Activated CD4-positive, alpha-beta memory T cell treated with anti-CD3 and anti-CD28 coated beads for 36 hours (primary cell): ENCODE data around the gene ADRA2B. TPM values are rescaled to one million over a fixed set of nuclear protein-coding genes. Genes with fewer than 3 reads are reported as not detected.

Experiments used
- CTCF ChIA-PET: fragments of 350-600 bp; sonication (Branson Sonifier 250); formaldehyde crosslinking; loops from one replicate; lab custom pipeline; 2021; ENCODE audit warnings: antibody characterized with exemption, inconsistent platforms; lab: Charles Lee
- POLR2A ChIA-PET: fragments of 350-600 bp; sonication (Branson Sonifier 250); formaldehyde crosslinking; loops from one replicate; lab custom pipeline; 2021; ENCODE audit warnings: antibody characterized with exemption; lab: Charles Lee
- DNase-seq: peaks from one replicate; pipeline ENCODE4 v3.0.0-alpha.2; 2020
- H3K27ac Mint-ChIP-seq: one replicate; pipeline ENCODE4 v1.8.0; 2021; ENCODE audit warnings: mixed read lengths
- H3K27me3 Mint-ChIP-seq: one replicate; pipeline ENCODE4 v1.8.0; 2021; ENCODE audit warnings: mixed read lengths
- H3K36me3 Mint-ChIP-seq: one replicate; pipeline ENCODE4 v1.8.0; 2021; ENCODE audit warnings: mixed read lengths
- H3K4me1 Mint-ChIP-seq: one replicate; pipeline ENCODE4 v1.8.0; 2021; ENCODE audit warnings: low read depth, mixed read lengths
- H3K4me3 Mint-ChIP-seq: one replicate; pipeline ENCODE4 v1.8.0; 2021; ENCODE audit warnings: mild to moderate bottlenecking, mixed read lengths
- H3K9me3 Mint-ChIP-seq: one replicate; pipeline ENCODE4 v1.8.0; 2021; ENCODE audit warnings: mixed read lengths
- intact Hi-C: fragments of 100-400 bp; cut with micrococcal nuclease; formaldehyde crosslinking; loops from one replicate; pipeline ENCODE4 v1.15.1; 2023
- total RNA-seq, 2 experiments: library from RNA; stranded (reverse); gene quantifications; one replicate each; pipeline ENCODE4 v1.2.3, GENCODE V29; 2021

ADRA2B gene
- total RNA-seq, 2 experiments from 2014 or later: 0.21 to 0.36 TPM

DNA sequence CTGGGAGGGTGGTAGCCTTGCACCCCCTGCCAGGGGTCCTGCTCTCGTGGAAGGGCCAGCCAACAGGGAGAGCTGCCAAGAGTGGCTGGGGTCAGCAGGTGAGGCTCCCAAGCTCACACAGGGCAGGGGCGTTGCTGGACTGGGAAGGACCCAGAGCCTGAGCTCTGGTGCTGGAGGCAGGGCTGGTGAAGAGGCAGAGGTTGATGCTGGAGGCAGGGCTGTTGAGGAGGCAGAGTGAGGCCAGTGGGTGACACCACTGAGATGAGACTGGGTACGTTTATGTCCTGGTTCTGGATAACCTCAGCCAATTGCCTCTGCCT, 7.0 kb downstream of the ADRA2B start:
- H3K4me1 Mint-ChIP-seq: no peaks in the 10 kb centered on the region
- peaks cover 14% of the 10 kb centered on the region for H3K9me3 Mint-ChIP-seq
- peaks cover 6% of the 10 kb centered on the region for H3K36me3 Mint-ChIP-seq
- intact Hi-C loops: no loop called here
- H3K27ac Mint-ChIP-seq: no peak overlapping the region
- DNase-seq: no peak
- H3K4me3 Mint-ChIP-seq: no peak overlapping the region
- CTCF ChIA-PET: no interaction called here
- H3K27me3 Mint-ChIP-seq: no peaks in the 10 kb centered on the region
- POLR2A ChIA-PET: no interaction called here

GRCh38 chr2:96108541-96109360, 7.6 kb downstream of the ADRA2B start:
- no peak for DNase-seq
- no peaks in the 10 kb centered on the region for H3K27me3 Mint-ChIP-seq
- intact Hi-C loops: no loop called here
- peaks cover 6% of the 10 kb centered on the region for H3K36me3 Mint-ChIP-seq
- H3K27ac Mint-ChIP-seq: no peak overlapping the region
- no peaks in the 10 kb centered on the region for H3K4me1 Mint-ChIP-seq
- H3K4me3 Mint-ChIP-seq: no peak overlapping the region
- ChIA-PET CTCF (interaction anchor here (1.6 to 1.7 kb wide), 2 partner anchors 8 to 85 kb away, joined by 5 read pairs; partner anchors contain the start of gene ADRA2B), POLR2A (no interaction called here)
- H3K9me3 Mint-ChIP-seq: peaks cover 14% of the 10 kb centered on the region

GRCh38 chr2:96108151-96108540, 8.2 kb downstream of the ADRA2B start:
- H3K27ac Mint-ChIP-seq: no peak overlapping the region
- intact Hi-C loops: no loop called here
- peaks cover 14% of the 10 kb centered on the region for H3K9me3 Mint-ChIP-seq
- H3K36me3 Mint-ChIP-seq: peaks cover 6% of the 10 kb centered on the region
- CTCF ChIA-PET: interaction anchor here (1.6 to 1.7 kb wide), 2 partner anchors 9 to 85 kb away, joined by 5 read pairs; partner anchors contain the start of gene ADRA2B
- H3K4me1 Mint-ChIP-seq: no peaks in the 10 kb centered on the region
- DNase-seq: no peak
- no peaks in the 10 kb centered on the region for H3K27me3 Mint-ChIP-seq
- POLR2A ChIA-PET: no interaction called here
- H3K4me3 Mint-ChIP-seq: no peak overlapping the region

DNA sequence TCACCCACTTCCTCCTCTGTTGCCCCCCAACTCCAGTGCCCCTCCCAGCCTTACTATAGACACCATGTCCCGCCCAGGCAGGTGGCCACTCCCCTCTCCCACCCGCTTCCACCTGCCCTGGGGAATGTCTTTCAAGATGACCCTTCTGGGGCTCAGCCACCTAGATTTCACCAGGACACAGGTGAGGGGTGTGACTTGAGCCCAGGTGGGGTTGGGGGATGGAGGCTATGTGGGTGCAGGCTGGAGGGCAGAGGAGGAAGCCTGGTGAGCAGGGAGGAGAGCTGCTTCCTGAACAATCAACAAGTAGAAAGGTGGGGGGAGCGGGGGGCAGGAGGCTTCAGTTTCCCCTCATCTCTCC, 8.7 kb downstream of the ADRA2B start:
- POLR2A ChIA-PET: no interaction called here
- no peak for DNase-seq

DNA sequence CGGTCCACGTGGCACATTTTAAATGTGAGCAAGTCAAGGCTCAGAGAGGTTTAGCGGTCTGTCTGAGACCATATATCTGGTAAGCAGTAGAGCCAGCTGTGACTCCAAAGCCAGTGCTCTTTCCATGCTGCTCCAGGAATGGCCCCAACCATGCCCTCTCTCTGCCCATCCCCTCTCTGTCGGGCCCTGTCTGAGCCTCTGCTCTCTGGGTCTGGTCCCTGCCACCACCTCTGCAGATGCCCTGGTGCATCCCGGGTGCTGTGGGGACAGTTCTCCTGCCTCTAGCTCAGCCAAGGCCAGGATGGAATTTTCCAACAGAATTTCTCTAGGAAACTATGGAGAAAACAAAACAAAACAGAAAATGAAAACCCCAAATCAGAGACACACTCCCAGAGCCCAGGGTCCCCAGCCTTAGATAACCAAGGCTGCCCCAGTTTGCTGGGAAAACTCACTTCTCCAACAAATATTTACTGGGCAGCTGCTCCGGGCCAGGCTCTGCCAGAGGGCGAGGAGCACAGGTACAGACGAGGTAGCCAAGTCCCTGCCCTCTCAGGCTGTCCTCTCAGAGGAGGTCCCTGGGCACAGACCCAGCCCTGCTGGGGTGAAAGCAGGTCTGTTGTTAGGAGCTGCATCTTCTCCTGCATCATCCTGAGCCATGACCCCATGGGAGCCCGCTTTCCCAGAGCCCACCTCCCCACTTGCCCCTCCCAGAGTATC, 9.2 kb downstream of the ADRA2B start:
- no peak for DNase-seq
- H3K4me3 Mint-ChIP-seq: no peak overlapping the region
- no peaks in the 10 kb centered on the region for H3K27me3 Mint-ChIP-seq
- H3K9me3 Mint-ChIP-seq: peaks cover 14% of the 10 kb centered on the region
- peaks cover 6% of the 10 kb centered on the region for H3K36me3 Mint-ChIP-seq
- intact Hi-C loops: no loop called here
- H3K27ac Mint-ChIP-seq: no peak overlapping the region
- ChIA-PET CTCF (interaction anchor here (1.1 to 1.7 kb wide), 3 partner anchors 10 to 84 kb away, joined by 4 to 5 read pairs (median 5); partner anchors contain the start of gene ADRA2B), POLR2A (no interaction called here)
- H3K4me1 Mint-ChIP-seq: no peaks in the 10 kb centered on the region

More for the DNA sequence above, 8.7 kb downstream of the ADRA2B start:
- Mint-ChIP-seq H3K36me3 (peaks cover 6% of the 10 kb centered on the region), H3K27me3 (no peaks in the 10 kb centered on the region), H3K4me3 (no peak overlapping the region), H3K9me3 (peaks cover 14% of the 10 kb centered on the region), H3K4me1 (no peaks in the 10 kb centered on the region), H3K27ac (no peak overlapping the region)
- intact Hi-C loops: no loop called here
- CTCF ChIA-PET: interaction anchor here (1.6 to 1.7 kb wide), 2 partner anchors 9 to 84 kb away, joined by 5 read pairs; partner anchors contain the start of gene ADRA2B

- Mint-ChIP-seq H3K27ac (no peak overlapping the region), H3K4me3 (no peak overlapping the region), H3K9me3 (peaks cover 14% of the 10 kb centered on the region), H3K27me3 (no peaks in the 10 kb centered on the region), H3K4me1 (no peaks in the 10 kb centered on the region), H3K36me3 (peaks cover 6% of the 10 kb centered on the region)
- no peak for DNase-seq
- POLR2A ChIA-PET: no interaction called here
- CTCF ChIA-PET: interaction anchor here (1.1 kb wide), 1 partner anchor 11 kb away, joined by 4 read pairs; no protein-coding TSS in a partner anchor
- intact Hi-C loops: no loop called here
These were observed 10.2 kb downstream of the ADRA2B start for GRCh38 chr2:96105994-96106715.

DNA sequence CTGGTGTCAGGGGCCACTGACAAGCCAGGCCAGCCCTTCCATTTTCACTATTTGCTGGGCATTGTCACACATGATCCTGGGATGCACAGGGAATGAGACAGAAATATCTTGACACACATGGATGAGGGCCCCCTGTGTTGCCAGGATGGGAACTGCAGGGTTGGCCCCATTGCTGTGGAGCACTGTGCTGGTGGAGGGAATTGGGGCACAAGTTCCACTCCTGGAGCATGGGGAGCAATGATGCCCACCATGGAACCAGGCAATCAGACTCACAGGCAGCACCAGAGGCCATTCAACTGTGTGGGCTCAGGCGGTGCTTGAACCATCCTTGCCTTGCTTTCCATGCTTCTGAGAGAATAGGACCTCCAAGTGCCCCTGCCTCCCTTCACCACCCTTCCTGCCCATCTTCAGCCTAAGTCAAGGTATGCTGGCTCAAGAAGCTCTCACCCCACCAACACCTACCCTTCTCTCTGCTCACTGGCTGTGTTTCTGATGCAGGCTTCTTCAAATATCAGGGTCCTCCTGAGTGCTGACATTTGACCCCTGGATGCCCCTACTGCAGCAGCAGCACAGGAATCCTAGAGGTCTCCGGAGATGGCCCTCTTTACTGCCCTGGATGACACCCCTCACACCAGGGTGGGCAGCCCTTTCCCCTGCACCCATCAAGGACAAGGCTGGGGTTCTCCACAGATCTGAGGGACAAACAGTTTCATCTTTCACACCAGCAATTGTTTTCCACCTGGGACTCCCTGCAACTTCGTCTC, 11.0 kb downstream of the ADRA2B start:
- Mint-ChIP-seq H3K27ac (no peak overlapping the region), H3K4me1 (no peaks in the 10 kb centered on the region), H3K27me3 (no peaks in the 10 kb centered on the region), H3K9me3 (peaks cover 14% of the 10 kb centered on the region), H3K36me3 (peaks cover 6% of the 10 kb centered on the region), H3K4me3 (no peak overlapping the region)
- ChIA-PET POLR2A (no interaction called here), CTCF (interaction anchor here (1.6 kb wide), 1 partner anchor 11 kb away, joined by 6 read pairs; the partner anchor contains the start of gene ADRA2B)
- no peak for DNase-seq
- intact Hi-C loops: no loop called here

- peaks cover 14% of the 10 kb centered on the region for H3K9me3 Mint-ChIP-seq
- H3K36me3 Mint-ChIP-seq: peaks cover 6% of the 10 kb centered on the region
- intact Hi-C loops: no loop called here
- H3K27me3 Mint-ChIP-seq: no peaks in the 10 kb centered on the region
- no peak overlapping the region for H3K4me3 Mint-ChIP-seq
- H3K4me1 Mint-ChIP-seq: no peaks in the 10 kb centered on the region
- POLR2A ChIA-PET: no interaction called here
- CTCF ChIA-PET: interaction anchor here (1.6 kb wide), 1 partner anchor 12 kb away, joined by 6 read pairs; the partner anchor contains the start of gene ADRA2B
- peak; percentile 7 for DNase-seq
- no peak overlapping the region for H3K27ac Mint-ChIP-seq
These were observed 11.9 kb downstream of the ADRA2B start for GRCh38 chr2:96104487-96104861.

DNA sequence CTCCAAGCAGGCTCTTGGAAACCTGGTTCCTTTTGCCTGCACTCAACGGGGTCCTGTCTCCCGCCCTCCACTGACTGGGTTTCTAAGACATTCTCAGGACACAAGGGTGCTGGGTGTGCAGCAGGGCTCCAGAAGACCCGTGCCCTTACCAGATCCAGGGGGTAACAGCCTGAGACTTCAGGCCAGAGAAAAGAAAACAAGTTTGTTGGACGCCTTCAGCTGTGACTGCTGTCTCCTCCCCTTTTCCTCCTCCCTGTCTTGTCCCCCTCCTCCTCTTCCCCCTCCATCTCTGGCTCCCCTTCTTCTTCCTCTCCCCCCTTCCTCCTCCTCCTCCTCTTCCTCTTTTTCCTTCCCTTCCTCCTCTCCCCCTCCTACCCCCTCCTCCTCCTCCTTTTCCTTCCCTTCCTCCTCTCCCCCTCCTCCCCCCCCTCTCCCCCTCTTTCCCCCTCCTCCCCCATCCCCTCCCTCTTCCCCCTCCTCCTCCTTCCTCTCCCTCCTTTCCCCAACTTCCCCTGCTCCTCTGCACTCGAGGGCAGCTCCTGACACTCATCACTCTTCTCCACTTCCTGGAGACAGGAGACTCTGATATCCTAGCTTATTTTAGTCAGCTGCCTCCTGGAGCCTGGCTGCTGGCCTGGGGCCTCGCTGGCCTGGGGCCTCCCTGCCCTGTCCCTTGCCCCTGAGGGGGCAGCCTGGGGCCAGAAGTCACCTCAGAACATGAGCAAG, 12.4 kb downstream of the ADRA2B start:
- Mint-ChIP-seq H3K27ac (no peak overlapping the region), H3K27me3 (no peaks in the 10 kb centered on the region), H3K4me3 (no peak overlapping the region), H3K9me3 (peaks cover 14% of the 10 kb centered on the region), H3K4me1 (no peaks in the 10 kb centered on the region), H3K36me3 (peaks cover 6% of the 10 kb centered on the region)
- POLR2A ChIA-PET: no interaction called here
- DNase-seq: peak; percentile 6
- intact Hi-C loops: no loop called here
- CTCF ChIA-PET: interaction anchor here (1.6 kb wide), 1 partner anchor 13 kb away, joined by 6 read pairs; the partner anchor contains the start of gene ADRA2B

DNA sequence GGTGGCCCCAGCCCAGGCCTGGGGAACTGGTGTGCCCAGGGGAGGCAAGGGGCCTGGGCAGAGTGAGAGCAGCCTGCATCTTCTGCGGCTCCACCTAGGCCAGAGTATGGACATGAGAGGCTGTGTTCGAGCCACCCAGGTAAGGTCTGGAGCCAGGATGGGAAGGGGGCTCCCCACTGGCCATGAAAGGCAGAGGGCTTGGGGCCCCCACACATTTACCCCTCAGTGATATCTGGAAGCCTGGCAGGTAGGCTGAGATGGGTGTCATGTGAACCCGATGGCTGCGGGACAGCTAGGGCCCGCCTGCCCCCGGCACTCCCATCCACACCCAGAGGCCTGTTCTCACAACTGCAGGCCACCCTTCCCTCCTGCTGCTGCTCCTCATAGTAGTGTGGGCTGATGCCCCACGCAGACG, 13.2 kb downstream of the ADRA2B start:
- CTCF ChIA-PET: interaction anchor here (1.1 to 1.7 kb wide), 2 partner anchors 14 to 71 kb away, joined by 3 to 5 read pairs; partner anchors contain the start of gene ADRA2B
- Mint-ChIP-seq H3K9me3 (peaks cover 14% of the 10 kb centered on the region), H3K4me1 (no peaks in the 10 kb centered on the region)

More for the DNA sequence above, 13.2 kb downstream of the ADRA2B start:
- H3K36me3 Mint-ChIP-seq: peaks cover 6% of the 10 kb centered on the region
- POLR2A ChIA-PET: no interaction called here
- no peaks in the 10 kb centered on the region for H3K27me3 Mint-ChIP-seq
- H3K27ac Mint-ChIP-seq: no peak overlapping the region
- intact Hi-C loops: no loop called here
- peak; percentile 7 for DNase-seq
- no peak overlapping the region for H3K4me3 Mint-ChIP-seq
